H1 (cell line): ENCODE results near the gene TIGD1. TPM values are rescaled to one million over a fixed set of nuclear protein-coding genes. Genes with fewer than 3 reads are reported as not detected.

Source experiments
- CTCF ChIA-PET: fragments of 300-600 bp; sonication (Branson Sonifier 250); formaldehyde crosslinking; loops from one replicate; lab custom pipeline; 2021; ENCODE audit not compliant: partially characterized antibody; lab: Charles Lee
- POLR2A ChIA-PET: fragments of 300-600 bp; sonication (Branson Sonifier 250); formaldehyde crosslinking; loops from one replicate; lab custom pipeline; 2021; ENCODE audit warnings: inconsistent platforms; ENCODE audit not compliant: partially characterized antibody; lab: Charles Lee
- DNase-seq, 2 experiments: peaks; one replicate each; pipeline versions ENCODE4 v3.0.0 to v3.0.0-alpha.2; 2010 to 2022; ENCODE audit warnings: low spot score in 2 of 2, low read depth in 1 of 2, mixed read lengths in 1 of 2
- FAIRE-seq: peaks from 2 replicates; lab custom pipeline; 2011; peaks lifted over from hg19 to GRCh38; lab: Jason Lieb, UNC
- H2AFZ ChIP-seq: 2 replicates; pipeline ENCODE4 v1.8.1; 2012; ENCODE audit warnings: low read length, inconsistent platforms
- H2AK5ac ChIP-seq: 2 replicates; pipeline ENCODE4 v1.6.1; 2013; ENCODE audit warnings: low read depth, low read length
- H2BK120ac ChIP-seq: replicated peaks from 2 replicates; pipeline ENCODE3; 2013; ENCODE audit warnings: low read depth, low read length, inconsistent platforms
- H2BK12ac ChIP-seq: 2 replicates; pipeline ENCODE4 v1.6.1; 2013; ENCODE audit warnings: low read depth, low read length
- H2BK15ac ChIP-seq: 2 replicates; pipeline ENCODE4 v1.6.1; 2013; ENCODE audit warnings: low read length
- H2BK20ac ChIP-seq: 2 replicates; pipeline ENCODE4 v1.6.1; 2013; ENCODE audit warnings: low read length
- H2BK5ac ChIP-seq: 2 replicates; pipeline ENCODE4 v1.6.1; 2013; ENCODE audit warnings: low read depth, low read length
- H3K14ac ChIP-seq: 2 replicates; pipeline ENCODE4 v1.6.1; 2013; ENCODE audit warnings: inconsistent platforms; ENCODE audit not compliant: insufficient read length
- H3K18ac ChIP-seq: 2 replicates; pipeline ENCODE4 v1.6.1; 2013; ENCODE audit warnings: low read length; ENCODE audit errors: extremely low read depth
- H3K23ac ChIP-seq: 2 replicates; pipeline ENCODE4 v1.6.1; 2013; ENCODE audit warnings: inconsistent platforms; ENCODE audit not compliant: insufficient read length
- H3K23me2 ChIP-seq: 2 replicates; pipeline ENCODE4 v1.6.1; 2013; ENCODE audit warnings: low read depth, low read length
- H3K27ac ChIP-seq: 2 replicates; pipeline ENCODE4 v1.6.1; 2011; ENCODE audit warnings: low read depth, low read length, inconsistent platforms
- H3K27me3 ChIP-seq, 4 experiments: replicated peaks in 1 of 4; 1 replicate in 1 of 4; 2 replicates in 3 of 4; pipeline versions ENCODE4 v1.6.1 to v1.8.1; 2011 to 2013; ENCODE audit warnings: low read length in 3 of 4, mild to moderate bottlenecking in 3 of 4, inconsistent platforms in 2 of 4, mixed read lengths in 2 of 4, moderate library complexity in 1 of 4; ENCODE audit not compliant: control insufficient read depth in 3 of 4, insufficient read depth in 3 of 4; ENCODE audit errors: extremely low read depth in 1 of 4
- H3K36me3 ChIP-seq, 4 experiments: 2 replicates each; pipeline versions ENCODE4 v1.6.1 to v1.8.1; 2011 to 2013; ENCODE audit warnings: mild to moderate bottlenecking in 4 of 4, low read length in 3 of 4, moderate library complexity in 2 of 4, control low read depth in 1 of 4, inconsistent platforms in 1 of 4; ENCODE audit not compliant: insufficient read depth in 4 of 4, control insufficient read depth in 2 of 4
- H3K4ac ChIP-seq: replicated peaks from 2 replicates; pipeline ENCODE3; 2013; ENCODE audit warnings: low read length, low read depth, mixed read lengths, inconsistent platforms; ENCODE audit not compliant: insufficient read length
- H3K4me1 ChIP-seq, 4 experiments: replicated peaks in 1 of 4; 1 replicate in 1 of 4; 2 replicates in 3 of 4; pipeline versions ENCODE4 v1.6.1 to v1.8.1; 2011 to 2013; ENCODE audit warnings: low read length in 3 of 4, inconsistent platforms in 2 of 4, mixed read lengths in 1 of 4; ENCODE audit not compliant: insufficient read depth in 4 of 4, control insufficient read depth in 3 of 4
- H3K4me2 ChIP-seq, 2 experiments: 2 replicates each; pipeline versions ENCODE4 v1.6.1 to v1.8.1; 2011 to 2013; ENCODE audit warnings: low read depth in 2 of 2, low read length in 2 of 2, control low read depth in 1 of 2, inconsistent platforms in 1 of 2, mild to moderate bottlenecking in 1 of 2; ENCODE audit not compliant: insufficient read depth in 1 of 2
- H3K4me3 ChIP-seq, 4 experiments: fragments of 200-600, 300-600 bp in 1 of 4; sonication (generic), shearing (Covaris generic), sonication (Bioruptor Twin) in 1 of 4; 2 replicates each; pipeline versions ENCODE4 v1.5.1 to v1.8.1; 2011 to 2016; ENCODE audit warnings: low read length in 4 of 4, low read depth in 3 of 4, control low read depth in 2 of 4, inconsistent platforms in 2 of 4, mild to moderate bottlenecking in 2 of 4, mixed read lengths in 1 of 4, moderate library complexity in 1 of 4; ENCODE audit not compliant: insufficient read depth in 2 of 4; ENCODE audit errors: extremely low read depth in 1 of 4
- H3K56ac ChIP-seq: replicated peaks from 2 replicates; pipeline ENCODE3; 2013; ENCODE audit warnings: low read depth, mild to moderate bottlenecking, mixed read lengths, low read length, inconsistent platforms; ENCODE audit not compliant: insufficient read length
- H3K79me1 ChIP-seq: 2 replicates; pipeline ENCODE4 v1.6.1; 2013; ENCODE audit warnings: low read depth, low read length, control low read depth
- H3K79me2 ChIP-seq, 2 experiments: 2 replicates each; pipeline versions ENCODE4 v1.6.1 to v1.8.1; 2012 to 2013; ENCODE audit warnings: low read length in 2 of 2, mild to moderate bottlenecking in 2 of 2, inconsistent platforms in 1 of 2; ENCODE audit not compliant: insufficient read depth in 2 of 2, control insufficient read depth in 1 of 2
- H3K9ac ChIP-seq, 4 experiments: replicated peaks in 1 of 4; 1 replicate in 1 of 4; 2 replicates in 3 of 4; pipeline versions ENCODE4 v1.6.1 to v1.8.1; 2011 to 2013; ENCODE audit warnings: low read depth in 3 of 4, low read length in 3 of 4, control low read depth in 2 of 4, mild to moderate bottlenecking in 2 of 4, moderate library complexity in 2 of 4, inconsistent platforms in 1 of 4; ENCODE audit errors: extremely low read depth in 1 of 4
- H3K9me3 ChIP-seq, 2 experiments: 2 replicates each; pipeline versions ENCODE4 v1.6.1 to v1.8.1; 2012 to 2013; ENCODE audit warnings: mild to moderate bottlenecking in 2 of 2, moderate library complexity in 2 of 2, control low read depth in 1 of 2, inconsistent platforms in 1 of 2, low read depth in 1 of 2, low read length in 1 of 2, mixed read lengths in 1 of 2; ENCODE audit not compliant: insufficient read depth in 2 of 2
- H4K20me1 ChIP-seq, 2 experiments: replicated peaks in 1 of 2; 2 replicates each; pipeline versions ENCODE3 to v1.8.1; 2011 to 2013; ENCODE audit warnings: inconsistent platforms in 2 of 2, low read length in 2 of 2, mild to moderate bottlenecking in 1 of 2; ENCODE audit not compliant: insufficient read depth in 2 of 2, control insufficient read depth in 1 of 2
- H4K5ac ChIP-seq: 2 replicates; pipeline ENCODE4 v1.6.1; 2013; ENCODE audit warnings: low read length, low read depth, mixed read lengths, inconsistent platforms; ENCODE audit not compliant: insufficient read length
- H4K8ac ChIP-seq: 2 replicates; pipeline ENCODE4 v1.8.0; 2013; ENCODE audit warnings: mild to moderate bottlenecking, moderate library complexity, low read length, inconsistent platforms; ENCODE audit not compliant: insufficient read depth; ENCODE audit errors: extremely low read depth
- H4K91ac ChIP-seq: replicated peaks from 2 replicates; pipeline ENCODE3; 2013; ENCODE audit warnings: low read length, mixed read lengths, inconsistent platforms; ENCODE audit not compliant: insufficient read length
- BRCA1 ChIP-seq: IDR thresholded peaks from 2 replicates; pipeline ENCODE4 v1.6.1; 2012; ENCODE audit warnings: low read depth, low read length, improper control_type of control experiment
- CBX8 ChIP-seq: fragments of 300-800, 300-1000 bp; sonication (generic); IDR thresholded peaks from 2 replicates; pipeline ENCODE4 v1.7.1; 2016; ENCODE audit warnings: low read depth, low read length, borderline replicate concordance
- CTBP2 ChIP-seq: IDR thresholded peaks from 2 replicates; pipeline ENCODE4 v1.7.0; 2011; ENCODE audit warnings: borderline replicate concordance, mild to moderate bottlenecking, moderate library complexity, mixed read lengths, low read length; ENCODE audit not compliant: insufficient read depth, insufficient read length
- E2F6 ChIP-seq: IDR thresholded peaks from 2 replicates; pipeline ENCODE4 v1.6.1; 2012; ENCODE audit warnings: inconsistent platforms
- EZH2 ChIP-seq: fragments of 200-600 bp; sonication (generic); IDR thresholded peaks from 2 replicates; pipeline ENCODE4 v1.7.1; 2012; ENCODE audit warnings: low read depth, mild to moderate bottlenecking, moderate library complexity, low read length, inconsistent platforms; ENCODE audit not compliant: severe bottlenecking
- FOSL1 ChIP-seq: IDR thresholded peaks from 2 replicates; pipeline ENCODE4 v1.6.1; 2011; ENCODE audit warnings: mild to moderate bottlenecking, low read depth, low read length, moderate library complexity; ENCODE audit not compliant: insufficient read depth
- POLR2A ChIP-seq, 2 experiments: IDR thresholded peaks; 1 replicate in 1 of 2; 2 replicates in 1 of 2; pipeline ENCODE4 v1.6.1; 2011; ENCODE audit warnings: low read depth in 2 of 2, low read length in 2 of 2, mild to moderate bottlenecking in 2 of 2; ENCODE audit errors: control extremely low read depth in 1 of 2
- RFX5 ChIP-seq: IDR thresholded peaks from 2 replicates; pipeline ENCODE4 v1.6.1; 2011; ENCODE audit warnings: low read depth, low read length, improper control_type of control experiment, borderline replicate concordance
- SIX5 ChIP-seq: IDR thresholded peaks from 2 replicates; pipeline ENCODE4 v1.6.1; 2011; ENCODE audit warnings: mild to moderate bottlenecking, low read depth, low read length
- SP4 ChIP-seq: IDR thresholded peaks from 2 replicates; pipeline ENCODE4 v1.6.1; 2012; ENCODE audit warnings: low read length, inconsistent platforms
- TEAD4 ChIP-seq: IDR thresholded peaks from 2 replicates; pipeline ENCODE4 v1.6.1; 2012; ENCODE audit warnings: low read depth, low read length, inconsistent platforms, mixed read lengths
- USF2 ChIP-seq: IDR thresholded peaks from 2 replicates; pipeline ENCODE4 v1.6.1; 2011; ENCODE audit warnings: low read length, improper control_type of control experiment
- ZNF274 ChIP-seq: IDR thresholded peaks from 2 replicates; pipeline ENCODE4 v1.7.0; 2012; ENCODE audit warnings: low read length, borderline replicate concordance; ENCODE audit errors: extremely low read depth
- WGBS, 2 experiments: shearing (Covaris generic) in 1 of 2; methylation state at CpG; one replicate each; pipeline versions ENCODE4 v1.1.6 to v1.1.7; 2013 to 2015; ENCODE audit warnings: low lambda C conversion rate in 2 of 2, mixed read lengths in 2 of 2, inconsistent platforms in 1 of 2, low coverage in 1 of 2, missing lambda C conversion rate in 1 of 2; ENCODE audit not compliant: insufficient replicate concordance in 2 of 2, insufficient coverage in 1 of 2, insufficient read length in 1 of 2; ENCODE audit errors: extremely low coverage in 1 of 2, missing lambda C conversion rate in 1 of 2; 5-methylcytosine and 5-hydroxymethylcytosine counted together
- polyA plus RNA-seq, 7 experiments: library from polyadenylated mRNA; depleted of rRNA in 3 of 7; stranded (reverse) in 5 of 7; unstranded in 2 of 7; fragments of >200 nt in 5 of 7; fragments of 200-250 nt in 2 of 7; gene quantifications; 1 replicate in 5 of 7; 2 replicates in 1 of 7; 4 replicates in 1 of 7; pipeline versions ENCODE4 v1.2.1 to v1.2.3, GENCODE V29; 2011 to 2013; ENCODE audit warnings: missing spikeins in 2 of 7, mixed read lengths in 2 of 7
- total RNA-seq: library from RNA; stranded (reverse); fragmentation: NEBNext Ultra II Directional; extraction: Animal tissue kit (Norgen Biotek cat#: 25700); gene quantifications from 2 replicates; pipeline ENCODE4 v1.2.1, GENCODE V29; 2021

TIGD1 gene
- total and polyA plus RNA-seq, 2 of the 8 experiments (the other 6 are each of a cell fraction or from before 2014, with no cell fraction given): 4.7 to 8.3 TPM

GRCh38 chr2:232580648-232580981 lies 30.3 kb upstream of the TIGD1 start:
- no peak overlapping the region for H3K27ac ChIP-seq
- no peak overlapping the region for H3K4ac ChIP-seq
- no peaks in the 10 kb centered on the region for H3K23me2 ChIP-seq
- no peak overlapping the region for H4K5ac ChIP-seq
- H3K14ac ChIP-seq: no peak overlapping the region
- POLR2A ChIA-PET: interaction anchor here (1.5 kb wide), 2 partner anchors 9 to 10 kb away, joined by 4 to 5 read pairs; no protein-coding TSS in a partner anchor
- no peak overlapping the region for H3K9ac ChIP-seq
- H3K23ac ChIP-seq: no peak overlapping the region
- DNase-seq (no peak), FAIRE-seq (no peak)
- no peak overlapping the region for H2AK5ac ChIP-seq
- H2BK20ac ChIP-seq: no peak overlapping the region
- H3K18ac ChIP-seq: no peak overlapping the region
- peaks cover 0 to 19% (median 4%) of the 10 kb centered on the region in 4 experiments; a peak in 6 of 8 replicates for H3K36me3 ChIP-seq
- no peak overlapping the region for H4K8ac ChIP-seq
- no peak overlapping the region for H2AFZ ChIP-seq
- no peak overlapping the region for H3K4me2 ChIP-seq
- H2BK15ac ChIP-seq: no peak overlapping the region
- H4K91ac ChIP-seq: no peak overlapping the region
- no peaks in the 10 kb centered on the region for H3K4me1 ChIP-seq
- no peaks in the 10 kb centered on the region for H3K27me3 ChIP-seq
- no peaks in the 10 kb centered on the region for H3K9me3 ChIP-seq
- CTCF ChIA-PET: interaction anchor here (1.4 to 2.5 kb wide), 3 partner anchors 12 to 30 kb away, joined by 3 to 11 read pairs (median 5); no protein-coding TSS in a partner anchor
- H4K20me1 ChIP-seq: no peaks in the 10 kb centered on the region
- no peaks in the 10 kb centered on the region for H3K79me1 ChIP-seq
- no peak overlapping the region for H2BK5ac ChIP-seq
- no peak overlapping the region for H3K4me3 ChIP-seq
- no peaks in the 10 kb centered on the region for H3K79me2 ChIP-seq
- no peak overlapping the region for H2BK120ac ChIP-seq
- H2BK12ac ChIP-seq: no peak overlapping the region
- 92% methylated on average over 6 of the region's 6 CpGs; no CpG with 5 or more reads in 1 of the 2 experiments for WGBS, 2 experiments
- H3K56ac ChIP-seq: no peak overlapping the region
- TF ChIP-seq TEAD4: no peak
- TF ChIP-seq EZH2: no peak
- no peak for TF ChIP-seq ZNF274
- no peak for TF ChIP-seq RFX5
- TF ChIP-seq CTBP2: no peak
- no peak for TF ChIP-seq POLR2A (IDR thresholded peaks at IDR 0.05; ENCODE audit: control extremely low read depth in 1 of 2, low read depth in 2 of 2, low read length in 2 of 2)
- TF ChIP-seq SIX5: no peak
- no peak for TF ChIP-seq CBX8
- TF ChIP-seq E2F6: no peak
- TF ChIP-seq FOSL1: no peak
- no peak for TF ChIP-seq USF2
- TF ChIP-seq BRCA1: no peak
- TF ChIP-seq SP4: no peak
